Smooth muscle cell (in vitro differentiated cells): ENCODE measurements around the gene PDE9A. TPM values are rescaled to one million over a fixed set of nuclear protein-coding genes. Genes with fewer than 3 reads are reported as not detected.

Experiments used
- DNase-seq: peaks from one replicate; lab custom pipeline; 2025; ENCODE audit not compliant: unreplicated experiment; lab: John Stamatoyannopoulos, UW
- H2AFZ ChIP-seq: fragments of 200-600 bp; sonication (generic); 2 replicates; pipeline ENCODE4 v1.6.0; 2016; ENCODE audit warnings: antibody characterized with exemption, low read depth, mild to moderate bottlenecking
- H3F3A ChIP-seq: fragments of 200-600 bp; sonication (generic); 2 replicates; pipeline ENCODE4 v1.6.0; 2017; ENCODE audit warnings: antibody characterized with exemption, low read depth
- H3K27ac ChIP-seq: fragments of 200-600 bp; sonication (generic); 2 replicates; pipeline ENCODE4 v1.5.1; 2016; ENCODE audit warnings: low read depth, mild to moderate bottlenecking
- H3K27me3 ChIP-seq: fragments of 200-600 bp; sonication (generic); 2 replicates; pipeline ENCODE4 v1.6.1; 2016; ENCODE audit warnings: low read depth, mild to moderate bottlenecking
- H3K36me3 ChIP-seq: fragments of 200-600 bp; sonication (generic); 2 replicates; pipeline ENCODE4 v1.5.1; 2016; ENCODE audit warnings: low read depth
- H3K4me1 ChIP-seq: fragments of 200-600 bp; sonication (generic); 2 replicates; pipeline ENCODE4 v1.5.1; 2016; ENCODE audit warnings: low read depth
- H3K4me2 ChIP-seq: fragments of 200-600 bp; sonication (generic); 2 replicates; pipeline ENCODE4 v1.6.0; 2016; ENCODE audit warnings: mild to moderate bottlenecking
- H3K4me3 ChIP-seq: fragments of 200-600 bp; sonication (generic); 2 replicates; pipeline ENCODE4 v1.5.1; 2016; ENCODE audit warnings: mild to moderate bottlenecking
- H3K79me2 ChIP-seq: fragments of 200-600 bp; sonication (generic); 2 replicates; pipeline ENCODE4 v1.6.0; 2016; ENCODE audit warnings: low read depth, mild to moderate bottlenecking
- H3K9ac ChIP-seq: fragments of 200-600 bp; sonication (generic); 2 replicates; pipeline ENCODE4 v1.6.0; 2016; ENCODE audit warnings: low read depth
- H3K9me3 ChIP-seq: fragments of 200-600 bp; sonication (generic); replicated peaks from 2 replicates; pipeline ENCODE4 v1.5.1; 2016; ENCODE audit warnings: low read depth
- H4K20me1 ChIP-seq: fragments of 200-600 bp; sonication (generic); 2 replicates; pipeline ENCODE4 v1.6.0; 2016; ENCODE audit warnings: low read depth
- CTCF ChIP-seq: fragments of 200-600 bp; sonication (generic); IDR thresholded peaks from 2 replicates; pipeline ENCODE4 v1.5.1; 2017; ENCODE audit warnings: borderline replicate concordance, mild to moderate bottlenecking, antibody characterized with exemption; ENCODE audit not compliant: insufficient read depth, poor library complexity, severe bottlenecking
- WGBS: methylation state at CpG from one replicate; pipeline ENCODE4 v1.1.7; 2016; ENCODE audit warnings: low lambda C conversion rate; 5-methylcytosine and 5-hydroxymethylcytosine counted together
- polyA plus RNA-seq: library from polyadenylated mRNA; unstranded; fragments of >200 nt; fragmentation: Nextera tagmentation; extraction: Ambion mirVana; gene quantifications from 2 replicates; pipeline ENCODE4 v1.2.1, GENCODE V29; 2016
- total RNA-seq: library from RNA; depleted of rRNA; stranded (reverse); fragments of >200 nt; gene quantifications from 2 replicates; pipeline ENCODE4 v1.2.3, GENCODE V29; 2014

Gene PDE9A
- total and polyA plus RNA-seq, 2 experiments from 2014 or later, result 4.3 to 12.3 TPM

GRCh38 chr21:42685954-42686500 lies 32.6 kb downstream of the PDE9A start:
- no peak for TF ChIP-seq CTCF
- Histone ChIP-seq H3K36me3 (no peaks in the 10 kb centered on the region), H4K20me1 (peaks cover 8% of the 10 kb centered on the region), H3K79me2 (no peaks in the 10 kb centered on the region), H3F3A (no peaks in the 10 kb centered on the region), H3K27ac (no peak overlapping the region), H3K9ac (no peak overlapping the region), H3K9me3 (no peaks in the 10 kb centered on the region), H3K27me3 (no peaks in the 10 kb centered on the region), H3K4me2 (no peak overlapping the region), H3K4me1 (no peaks in the 10 kb centered on the region), H3K4me3 (no peak overlapping the region), H2AFZ (no peak overlapping the region)
- 96% methylated on average over 36 of the region's 41 CpGs for WGBS
- no peak for DNase-seq

- H3F3A ChIP-seq, result no peaks in the 10 kb centered on the region
- no peak for DNase-seq
- H3K4me3 ChIP-seq, result no peak overlapping the region
- 95% methylated on average over 18 of the region's 18 CpGs for WGBS
- no peak overlapping the region for H3K9ac ChIP-seq
- no peaks in the 10 kb centered on the region for H3K9me3 ChIP-seq
- no peak overlapping the region for H3K4me2 ChIP-seq
- no peaks in the 10 kb centered on the region for H3K27me3 ChIP-seq
- H3K79me2 ChIP-seq, result no peaks in the 10 kb centered on the region
- no peaks in the 10 kb centered on the region for H3K4me1 ChIP-seq
- no peak for TF ChIP-seq CTCF
- H3K27ac ChIP-seq, result no peak overlapping the region
- no peaks in the 10 kb centered on the region for H3K36me3 ChIP-seq
- H4K20me1 ChIP-seq, result peaks cover 5% of the 10 kb centered on the region
- H2AFZ ChIP-seq, result no peak overlapping the region
Measured at GRCh38 chr21:42687796-42688195, 34.4 kb downstream of the PDE9A start.

- Histone ChIP-seq H3K9ac (no peak overlapping the region), H2AFZ (no peak overlapping the region), H3K79me2 (no peaks in the 10 kb centered on the region), H3K36me3 (no peaks in the 10 kb centered on the region), H3K9me3 (no peaks in the 10 kb centered on the region), H4K20me1 (peaks cover 5% of the 10 kb centered on the region), H3K27me3 (no peaks in the 10 kb centered on the region), H3K4me3 (no peak overlapping the region), H3K4me2 (no peak overlapping the region), H3K27ac (no peak overlapping the region), H3F3A (no peaks in the 10 kb centered on the region), H3K4me1 (no peaks in the 10 kb centered on the region)
- no peak for TF ChIP-seq CTCF
- no peak for DNase-seq
- 98% methylated on average over 16 of the region's 16 CpGs for WGBS
Measured at GRCh38 chr21:42688226-42688840, 34.9 kb downstream of the PDE9A start.
